SIG-M5 (cell line): ENCODE measurements around the gene FGD5.
"Not testable (repeated sequence)": the region's sequence is repeated elsewhere in the genome, so short reads cannot be mapped to it uniquely, and the experiment has no call there.

Experiments used
- DNase-seq: peaks from one replicate; lab custom pipeline; 2025; lab: John Stamatoyannopoulos, UW

FGD5 gene

DNA sequence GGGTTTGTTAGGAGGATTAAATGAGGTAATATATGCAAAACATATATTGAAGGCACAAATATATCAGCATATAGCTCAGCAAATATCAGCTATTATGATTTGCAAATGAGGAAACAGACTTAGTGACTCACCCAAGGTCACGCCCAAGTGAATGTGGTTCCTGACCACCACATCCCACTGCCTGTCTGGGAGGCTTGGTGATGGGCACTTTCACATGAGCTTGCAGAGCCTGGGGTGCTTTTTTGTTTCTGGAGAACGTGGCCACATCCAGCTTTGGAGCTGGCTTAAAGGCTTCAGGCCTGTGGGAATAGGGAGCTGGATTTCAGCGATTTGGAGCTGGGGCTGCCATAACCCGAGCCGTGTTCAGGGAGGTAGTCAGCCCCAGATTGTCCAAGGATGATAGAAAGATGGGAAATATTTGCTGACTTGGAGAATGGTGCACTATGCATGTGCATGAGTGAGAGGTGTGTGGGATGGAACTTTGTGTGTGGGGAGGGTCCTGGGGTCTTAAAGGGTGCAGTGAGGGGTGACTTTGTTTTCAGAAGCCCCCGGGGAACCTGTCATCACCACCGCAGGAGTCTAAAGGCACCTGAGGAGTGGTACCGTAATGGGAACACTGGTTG, 12.0 kb upstream of the FGD5 start:
- DNase-seq, result no peak

- no peak for DNase-seq
Measured at GRCh38 chr3:14808025-14808424, 10.7 kb upstream of the FGD5 start.

DNA sequence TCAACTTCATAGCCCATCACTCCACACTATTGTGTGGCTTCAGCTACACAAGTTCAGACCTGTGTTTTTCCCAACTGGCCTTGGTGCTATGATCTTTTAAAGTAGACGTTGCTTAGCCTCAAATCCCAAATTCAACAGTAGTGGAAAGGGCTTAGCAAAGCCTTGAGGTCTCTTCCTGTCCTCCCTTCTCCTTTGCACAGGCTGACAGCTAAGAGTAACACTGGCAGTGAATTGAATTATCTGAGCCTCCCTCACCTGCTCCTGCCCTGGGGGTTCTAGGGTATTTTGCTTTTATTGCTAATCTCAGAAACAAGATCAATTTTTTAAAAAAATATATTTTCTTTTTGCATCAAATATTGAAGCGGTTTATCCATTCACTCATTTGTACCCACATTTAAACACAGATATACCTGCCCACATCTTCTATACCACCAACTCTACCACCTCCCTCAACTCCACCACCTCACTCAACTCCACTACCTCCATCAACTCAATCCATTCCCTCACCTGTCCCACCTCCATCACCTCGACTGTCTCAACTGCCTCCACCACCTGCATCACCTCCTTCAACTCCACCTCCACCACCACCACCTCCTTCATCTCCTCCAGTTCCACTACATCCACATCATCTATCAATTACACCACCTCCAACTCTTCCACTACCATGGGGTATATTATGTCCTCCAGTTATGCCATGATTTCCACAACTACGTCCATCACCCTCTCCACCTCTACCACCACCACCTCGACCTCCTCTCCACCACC, 10.1 kb upstream of the FGD5 start:
- no peak for DNase-seq

GRCh38 chr3:14809611-14810010, 9.2 kb upstream of the FGD5 start:
- DNase-seq, result not testable (repeated sequence)

- no peak for DNase-seq
Measured at GRCh38 chr3:14810070-14810791, 8.5 kb upstream of the FGD5 start.

- no peak for DNase-seq
Measured at GRCh38 chr3:14810801-14811661, 7.7 kb upstream of the FGD5 start.

GRCh38 chr3:14811684-14812083, 7.1 kb upstream of the FGD5 start:
- DNase-seq, result no peak

DNA sequence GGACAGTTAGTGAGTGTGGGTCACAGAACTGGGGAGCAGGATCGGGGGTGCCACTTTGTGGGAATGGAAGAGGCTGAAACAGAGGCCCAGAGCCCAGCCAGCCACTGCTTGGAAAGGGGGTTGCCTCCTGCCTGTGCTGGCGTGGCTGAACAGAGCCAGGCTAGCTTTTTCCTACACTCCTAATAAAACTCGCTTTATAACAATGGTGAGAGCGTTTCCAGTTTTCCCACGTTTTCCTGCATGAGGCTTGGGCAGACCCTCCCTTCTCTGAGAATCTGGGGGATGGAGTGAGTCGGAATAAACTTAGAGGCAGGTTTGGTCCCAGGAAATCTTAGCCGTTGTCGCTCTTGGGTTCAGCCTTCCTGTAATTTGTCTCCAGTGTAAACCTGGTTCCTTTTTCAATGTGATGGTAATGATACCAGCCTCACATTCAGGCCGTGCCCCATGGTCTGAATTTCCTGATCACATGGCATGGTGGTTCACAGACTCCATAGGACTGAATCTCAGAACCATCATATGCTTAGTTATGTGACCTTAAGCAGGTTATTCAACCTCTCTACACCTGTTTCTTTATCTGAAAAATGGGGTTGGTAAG, 6.5 kb upstream of the FGD5 start:
- DNase-seq, result no peak

DNA sequence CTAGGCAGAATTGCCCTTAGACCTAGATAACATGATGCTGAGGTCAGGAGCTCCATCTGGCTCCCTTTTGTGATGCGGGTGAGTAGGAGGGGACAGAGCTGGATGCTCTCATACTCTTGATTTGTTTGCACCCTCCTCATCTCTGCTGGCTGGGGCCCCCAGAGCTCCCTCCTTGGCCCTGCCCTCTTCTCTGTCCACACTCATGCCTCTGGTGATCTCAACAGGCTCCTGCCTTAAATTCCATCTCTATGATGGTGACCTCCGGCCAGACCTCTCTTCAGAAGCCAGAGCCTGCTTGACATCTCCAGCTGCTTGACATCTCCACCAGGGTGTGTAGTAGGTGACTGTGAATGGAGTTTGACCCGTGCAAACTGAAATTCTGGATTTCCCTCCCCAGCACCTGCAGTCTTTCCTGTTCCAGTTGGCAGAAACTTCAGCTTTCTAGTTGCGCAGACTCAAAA, 4.3 kb upstream of the FGD5 start:
- DNase-seq, result no peak

DNA sequence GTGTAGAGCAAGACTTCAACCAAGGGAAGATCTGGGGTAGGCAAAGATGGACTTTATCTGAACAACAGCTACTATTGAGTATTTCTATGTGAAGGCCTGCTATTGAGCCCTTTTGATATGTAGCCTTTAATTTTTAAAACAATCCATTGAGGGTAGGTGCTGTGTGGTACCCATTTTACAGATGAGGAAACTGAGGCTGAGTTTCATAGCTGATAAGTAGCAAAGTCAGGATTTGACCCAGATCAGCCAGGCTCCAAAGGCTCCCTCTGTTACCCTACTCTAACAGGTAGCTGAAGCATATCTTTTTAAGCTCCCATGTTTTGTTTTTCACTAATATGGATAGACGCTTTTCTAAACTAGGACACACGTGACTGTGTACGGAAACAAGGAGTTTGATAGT, 2.4 kb upstream of the FGD5 start:
- no peak for DNase-seq

GRCh38 chr3:14819671-14820070, 909 bp downstream of the FGD5 start:
- no peak for DNase-seq

GRCh38 chr3:14820156-14820555, 1.4 kb downstream of the FGD5 start:
- no peak for DNase-seq

GRCh38 chr3:14821151-14821550, 2.4 kb downstream of the FGD5 start:
- no peak for DNase-seq

- DNase-seq, result no peak
Measured at GRCh38 chr3:14822134-14822533, 3.4 kb downstream of the FGD5 start.

DNA sequence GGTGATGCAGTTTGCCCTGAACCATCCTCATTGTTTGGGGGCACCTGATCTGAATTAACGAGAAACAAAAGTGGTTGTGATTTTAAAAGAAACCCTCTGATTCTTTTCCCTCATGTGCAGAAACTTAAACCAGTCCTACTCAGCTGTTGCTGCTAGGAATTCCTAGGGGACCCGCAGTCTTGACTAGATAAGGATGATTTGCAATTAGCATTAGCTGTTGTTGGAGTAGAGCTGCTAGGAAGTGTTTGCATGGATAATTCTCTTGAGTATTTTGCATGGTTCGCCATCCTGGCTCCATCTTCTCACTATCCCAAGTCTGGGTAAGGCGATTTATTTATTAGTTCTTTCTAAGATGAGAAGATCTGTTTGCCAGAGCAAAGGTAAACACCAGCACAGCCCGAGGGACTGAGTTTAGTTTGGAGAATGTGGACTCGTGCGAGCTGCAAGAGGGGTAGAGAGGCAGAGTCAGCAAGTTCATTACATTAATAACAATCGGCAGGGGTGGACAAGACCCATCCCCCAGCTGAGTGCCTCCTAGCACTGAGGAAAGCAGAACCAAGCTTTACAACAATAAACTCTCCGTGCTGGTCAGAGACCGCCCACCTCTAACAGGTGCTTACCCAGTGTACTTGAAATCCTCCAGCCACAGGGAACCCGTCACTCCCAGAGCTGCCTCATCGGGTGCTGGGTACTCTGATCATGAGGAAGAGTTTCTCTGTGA, 4.1 kb downstream of the FGD5 start:
- no peak for DNase-seq

GRCh38 chr3:14823393-14823792, 4.6 kb downstream of the FGD5 start:
- no peak for DNase-seq

DNA sequence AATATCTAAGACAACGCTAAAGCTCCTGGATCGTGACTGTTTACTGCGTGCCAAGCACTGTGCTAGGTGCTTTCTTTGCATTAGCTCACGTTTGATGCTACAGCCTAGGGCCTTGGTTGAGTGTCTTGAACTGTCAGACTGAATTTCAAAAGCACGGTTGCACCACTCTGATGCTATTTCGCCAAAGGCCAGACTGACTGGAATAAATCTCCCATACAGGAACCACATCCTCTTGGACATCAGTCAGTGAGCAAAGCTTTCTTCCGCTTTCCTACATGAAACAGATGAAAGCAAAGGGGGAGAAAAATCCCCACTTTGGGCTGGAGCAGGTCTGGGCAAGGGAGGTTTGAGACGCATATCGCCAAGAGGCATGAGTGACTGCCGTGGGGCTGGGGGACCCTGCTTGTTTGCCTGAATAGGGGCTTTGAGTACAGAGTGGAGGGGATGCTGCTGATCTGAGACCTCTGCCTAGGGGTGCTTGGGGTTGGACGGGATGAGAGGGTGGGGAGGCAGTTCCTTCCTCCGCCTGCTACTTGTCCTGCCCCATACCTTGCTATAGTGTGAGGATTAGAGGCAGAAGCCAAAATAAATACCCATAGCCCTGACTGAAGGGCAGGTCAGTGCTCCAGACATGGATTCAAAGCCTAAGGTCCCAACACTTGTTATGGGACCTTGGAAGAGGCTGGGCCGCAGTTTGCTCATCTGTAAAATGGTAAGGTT, 5.3 kb downstream of the FGD5 start:
- DNase-seq, result no peak

DNA sequence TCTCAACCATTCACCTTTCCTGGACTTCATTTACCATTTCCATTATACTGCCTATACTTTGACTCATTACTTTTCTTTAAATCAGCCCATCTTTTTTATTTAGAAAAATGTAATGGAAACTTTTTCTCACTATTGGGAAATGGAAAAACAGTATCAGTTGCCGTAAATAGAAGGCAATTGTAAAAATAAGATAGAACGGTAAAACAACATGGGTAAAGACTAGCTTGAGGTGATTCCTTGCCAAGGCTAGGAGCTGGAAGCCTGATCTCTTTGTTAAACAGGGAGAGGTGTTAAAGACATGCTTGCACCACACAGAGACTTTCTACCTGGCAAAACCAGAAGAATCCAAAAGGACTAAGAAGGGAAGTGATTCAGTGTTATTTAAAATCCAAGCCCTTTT, 5.9 kb downstream of the FGD5 start:
- DNase-seq, result no peak

DNA sequence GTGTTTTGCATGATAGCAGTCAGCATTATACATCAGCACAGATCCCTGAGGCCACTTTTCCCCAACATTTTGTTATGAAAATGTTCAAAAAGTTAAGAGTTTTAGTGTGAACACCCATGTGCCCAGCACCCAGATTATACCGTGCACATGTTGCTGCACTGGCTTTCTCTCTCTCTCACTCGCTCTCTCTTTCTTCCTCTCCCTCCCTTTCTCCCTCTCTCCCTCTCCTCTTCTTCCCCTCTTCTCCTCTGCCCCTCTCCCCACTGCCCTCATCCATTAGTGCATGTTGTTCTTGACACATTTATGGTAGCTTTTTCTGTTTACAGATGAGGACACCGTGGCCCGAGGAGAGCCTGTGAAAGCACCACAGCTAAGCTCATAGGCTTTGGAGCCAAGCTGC, 7.3 kb downstream of the FGD5 start:
- no peak for DNase-seq

DNA sequence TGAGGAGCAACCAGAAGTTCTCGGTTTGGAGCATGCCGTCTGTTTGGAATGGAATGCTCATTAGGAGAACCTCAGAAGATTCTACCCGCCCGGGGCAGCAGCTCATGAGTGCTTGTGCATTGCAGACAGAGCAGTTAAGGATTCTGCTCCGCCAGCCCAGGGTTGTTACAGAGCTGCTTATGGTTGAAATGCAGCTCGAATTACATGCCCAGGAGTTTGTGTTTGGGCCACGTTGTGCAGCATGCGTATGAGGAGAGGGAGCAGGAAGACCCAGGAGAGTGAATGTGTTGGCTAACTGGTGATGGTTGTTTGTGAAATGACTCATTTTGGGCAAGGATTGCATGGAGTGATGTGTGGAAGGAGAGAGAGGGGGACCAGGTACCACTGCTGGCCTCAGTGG, 9.0 kb downstream of the FGD5 start:
- no peak for DNase-seq
